ENCODE measurements around the gene TENM3.

TENM3 gene

DNA sequence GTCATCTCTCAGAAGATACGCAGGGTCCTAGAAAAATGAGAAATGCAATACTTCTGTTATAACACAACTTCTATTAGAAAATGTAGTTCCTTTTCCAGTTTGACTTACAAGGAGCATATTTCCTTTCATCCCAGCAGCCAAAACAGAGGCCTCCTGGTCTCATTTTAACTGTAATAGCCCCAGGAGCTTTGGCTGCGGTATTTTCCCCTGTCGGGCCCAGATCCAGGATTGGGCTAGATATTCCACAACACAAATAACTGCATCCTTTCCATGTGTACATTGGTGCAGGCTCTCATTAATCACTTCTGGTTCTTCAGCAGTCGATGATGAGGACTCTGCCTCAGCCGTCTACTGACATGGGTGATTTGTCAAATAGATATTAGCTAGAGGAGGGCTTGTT is 166.1 kb downstream of the TENM3 start:
- DNase-seq (ENCODE audit: low spot score): no peak

DNA sequence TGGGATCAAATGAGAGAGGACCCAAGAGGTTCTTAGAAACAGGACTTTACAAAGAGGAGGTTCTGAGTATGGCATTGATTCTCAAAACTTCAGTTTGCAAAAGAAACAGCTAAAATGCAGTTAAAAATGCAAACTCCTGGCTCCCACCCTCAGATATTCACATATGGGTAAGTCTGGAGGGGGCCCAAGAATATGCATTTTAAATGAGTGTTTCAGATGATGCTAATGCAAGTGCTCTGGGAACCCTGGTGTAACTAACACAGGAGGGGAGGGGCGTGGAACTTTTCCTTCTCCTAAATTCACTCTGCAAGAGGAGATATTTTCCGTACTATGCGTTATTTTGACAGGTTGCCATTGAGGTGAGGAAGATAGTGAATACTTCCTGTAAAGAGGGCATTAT is 168.2 kb downstream of the TENM3 start:
- no peak for DNase-seq (ENCODE audit: low spot score)

DNA sequence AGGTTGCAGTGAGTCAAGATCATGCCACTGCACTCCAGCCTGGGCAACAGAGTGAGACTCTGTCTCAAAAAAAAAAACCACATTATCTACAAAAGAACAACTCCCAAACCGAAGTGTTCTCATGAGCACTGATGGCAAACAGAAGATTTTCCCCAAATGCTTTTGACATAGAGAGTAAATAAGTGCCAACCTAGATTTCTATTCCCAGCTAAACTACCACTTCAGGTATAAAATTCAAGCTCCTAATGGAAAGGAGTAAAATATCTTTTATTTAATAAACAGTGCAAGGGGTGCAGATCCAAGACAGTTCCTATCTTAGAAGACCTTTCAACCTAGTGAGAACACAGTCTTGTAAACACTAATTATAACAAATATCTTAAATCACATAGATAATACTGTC is 170.3 kb downstream of the TENM3 start:
- no peak for DNase-seq (ENCODE audit: low spot score)

DNA sequence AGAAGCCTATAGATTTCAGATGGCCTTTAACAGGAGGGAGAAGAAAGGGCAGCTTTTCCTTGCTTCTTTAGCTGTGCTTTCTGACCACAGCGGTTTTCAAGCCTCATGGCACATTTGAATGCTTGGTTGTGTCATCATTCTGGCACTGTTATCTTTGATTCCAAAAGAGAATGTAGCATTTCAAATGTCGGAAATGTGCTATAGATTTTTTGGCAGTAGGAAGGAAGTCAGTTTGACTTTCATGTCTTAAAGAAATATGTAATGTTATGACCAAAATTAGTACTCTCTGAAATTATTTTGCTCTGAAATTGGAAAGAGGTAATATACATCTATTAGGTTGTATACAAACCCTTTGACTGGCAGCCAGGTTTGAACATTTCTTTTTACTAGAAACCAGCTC is 171.9 kb downstream of the TENM3 start:
- DNase-seq (ENCODE audit: low spot score): no peak

DNA sequence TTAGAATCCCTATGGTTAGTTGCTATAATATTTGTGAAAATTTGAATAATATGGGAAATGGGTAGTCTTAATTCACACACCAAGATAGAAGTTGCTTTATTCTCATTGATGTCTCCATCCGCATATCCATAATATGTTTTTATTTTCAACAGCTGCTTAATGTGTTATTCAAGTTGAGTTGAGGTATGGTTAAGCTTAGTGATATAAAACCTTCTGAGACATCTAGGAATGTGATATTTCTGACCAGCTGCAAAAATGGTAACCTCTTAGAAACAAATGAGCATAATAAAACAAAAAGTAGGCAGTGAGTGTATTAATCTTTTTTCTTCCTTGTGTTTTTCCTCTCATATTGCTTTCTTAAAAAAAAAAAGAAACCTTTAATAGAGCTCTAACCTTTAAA is 172.9 kb downstream of the TENM3 start:
- no peak for DNase-seq (ENCODE audit: low spot score)

DNA sequence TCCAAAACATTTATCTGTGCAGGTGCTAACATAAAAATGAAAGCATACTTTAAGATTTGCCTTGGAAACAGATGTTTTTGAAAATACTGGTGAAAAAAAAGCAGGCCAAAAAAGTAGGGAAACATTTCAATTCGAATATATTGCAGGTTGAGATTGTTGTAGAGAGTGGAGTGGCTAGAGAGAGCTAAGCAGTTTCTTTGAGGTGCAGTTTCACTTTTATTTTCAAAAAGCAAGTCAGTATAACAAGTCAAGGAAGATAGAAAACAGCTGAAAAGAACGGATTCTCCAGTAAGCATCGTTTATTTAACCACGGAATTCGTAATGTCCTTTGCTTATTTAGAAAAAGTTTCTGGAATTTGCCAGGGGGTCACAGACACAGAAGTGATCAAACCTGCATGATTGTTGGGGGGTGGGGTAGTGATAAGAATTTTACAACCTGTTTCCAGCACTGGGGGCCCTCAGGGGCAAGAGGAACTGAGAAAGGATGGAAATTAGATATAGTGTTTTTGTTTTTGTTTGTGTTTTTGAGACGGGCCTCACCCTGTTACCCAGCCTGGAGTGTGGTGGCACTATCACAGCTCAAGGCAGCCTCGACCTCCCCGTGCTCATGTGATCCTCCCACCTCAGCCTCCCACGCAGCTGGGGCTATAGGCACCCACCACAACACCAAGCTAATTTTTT is 175.0 kb downstream of the TENM3 start:
- DNase-seq (ENCODE audit: low spot score): no peak

DNA sequence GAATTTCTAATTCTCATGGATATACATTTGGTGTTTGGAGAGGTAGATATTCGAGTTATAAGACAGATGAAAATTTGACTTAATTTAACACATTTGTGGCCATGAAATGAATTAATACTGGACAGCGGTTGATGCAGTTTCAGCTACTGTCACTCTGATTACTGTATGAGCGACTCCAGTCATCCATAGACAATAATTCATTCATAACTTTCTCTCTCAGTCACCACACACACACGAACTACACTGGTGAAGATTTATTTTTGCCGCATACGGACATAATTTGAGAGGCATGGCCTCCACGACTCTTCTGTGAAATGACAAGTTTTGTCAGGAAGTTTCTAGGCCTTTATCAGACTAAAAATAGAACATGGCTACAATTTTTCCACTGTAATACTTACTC is 177.0 kb downstream of the TENM3 start:
- no peak for DNase-seq (ENCODE audit: low spot score)

DNA sequence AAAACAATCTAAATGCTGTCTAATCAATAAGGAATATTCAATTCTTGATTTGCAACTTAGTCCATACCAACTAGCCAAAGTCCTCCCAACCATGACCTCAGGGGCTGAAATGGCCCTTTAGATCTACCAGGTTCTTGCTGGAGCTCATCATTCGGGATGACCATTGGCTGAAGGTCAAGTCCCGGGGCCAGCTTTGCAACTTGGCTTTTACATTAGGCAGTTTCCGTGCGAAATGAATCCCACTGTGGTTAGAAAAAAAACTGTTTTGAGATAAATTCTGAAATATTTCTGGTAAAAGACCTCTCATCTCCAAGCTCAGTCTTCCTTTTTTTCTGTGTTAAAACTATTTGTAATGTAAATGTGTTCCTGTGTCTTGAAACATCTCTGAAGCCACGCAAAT is 178.6 kb downstream of the TENM3 start:
- DNase-seq (ENCODE audit: low spot score): no peak

DNA sequence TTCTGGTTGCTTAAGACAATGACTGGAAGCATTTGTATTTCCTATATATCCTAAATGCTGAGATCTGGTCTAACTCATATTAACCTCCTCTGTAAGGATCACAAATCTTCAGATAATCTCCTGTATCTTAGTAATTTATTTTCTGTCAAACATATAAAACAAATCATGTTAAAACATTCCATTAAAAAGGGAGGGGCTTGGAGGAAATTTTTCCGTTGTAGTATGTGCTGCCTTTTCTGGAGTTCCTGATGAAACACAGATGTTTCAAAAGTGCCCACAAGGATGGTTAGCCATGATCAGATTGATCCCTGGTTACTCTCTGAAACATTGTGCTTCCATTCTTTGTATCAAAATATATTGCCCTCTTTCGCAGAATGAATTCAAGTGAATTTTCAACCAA is 182.1 kb downstream of the TENM3 start:
- DNase-seq (ENCODE audit: low spot score): no peak

DNA sequence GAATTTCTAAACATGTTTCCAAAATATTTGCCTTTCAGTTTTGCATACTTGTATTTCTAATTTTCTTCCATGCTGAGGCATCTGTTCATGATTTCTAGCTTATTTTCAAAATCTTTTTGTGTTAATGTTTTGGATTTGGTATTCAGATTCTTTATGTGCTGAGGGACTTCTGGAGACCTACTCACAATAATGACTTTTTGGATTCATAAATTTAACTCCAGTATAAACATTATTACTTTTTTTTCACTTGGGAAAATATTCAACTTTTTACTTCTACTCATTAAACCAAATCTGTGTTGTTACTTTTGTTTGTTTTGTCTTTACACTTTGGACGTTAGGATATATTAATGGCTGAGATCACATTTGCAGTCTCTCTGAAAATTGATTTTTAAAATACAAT is 183.7 kb downstream of the TENM3 start:
- no peak for DNase-seq (ENCODE audit: low spot score)

DNA sequence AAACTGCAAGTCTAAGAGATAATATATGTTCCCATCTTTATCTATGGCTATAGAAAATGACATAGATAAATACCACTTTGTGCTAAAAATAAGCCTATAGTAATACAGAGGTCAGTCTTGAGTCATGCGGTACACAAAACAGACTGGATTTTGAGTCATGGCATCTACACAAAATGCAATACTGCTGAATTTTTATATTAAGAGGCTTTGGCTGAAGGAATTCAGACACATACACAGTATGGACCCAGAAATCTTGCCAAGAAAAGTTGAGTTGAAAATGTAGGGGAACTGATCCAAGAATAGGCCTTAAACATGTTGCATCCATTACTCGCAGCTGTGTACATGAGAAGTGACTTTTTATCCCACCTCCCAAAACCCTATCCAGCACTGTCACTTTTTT is 184.4 kb downstream of the TENM3 start:
- no peak for DNase-seq (ENCODE audit: low spot score)

DNA sequence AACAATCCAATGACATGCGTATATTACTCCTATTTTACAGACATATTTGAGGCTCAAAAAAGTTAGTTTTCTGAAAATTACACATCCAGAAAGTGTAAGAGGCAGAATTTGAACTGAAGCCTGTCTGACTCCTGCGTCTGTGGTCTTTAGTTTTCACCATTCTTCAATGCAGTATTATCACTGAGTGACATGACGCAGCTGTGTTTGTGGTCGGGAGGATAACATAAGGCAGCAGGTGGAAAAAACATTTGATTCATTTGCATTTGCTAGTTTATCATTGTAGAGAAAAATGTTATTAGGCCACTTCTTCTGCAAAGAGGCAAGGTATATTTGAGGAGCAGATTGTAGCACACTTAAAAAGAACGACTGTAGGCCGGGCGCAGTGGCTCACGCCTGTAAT is 186.7 kb downstream of the TENM3 start:
- no peak for DNase-seq (ENCODE audit: low spot score)

DNA sequence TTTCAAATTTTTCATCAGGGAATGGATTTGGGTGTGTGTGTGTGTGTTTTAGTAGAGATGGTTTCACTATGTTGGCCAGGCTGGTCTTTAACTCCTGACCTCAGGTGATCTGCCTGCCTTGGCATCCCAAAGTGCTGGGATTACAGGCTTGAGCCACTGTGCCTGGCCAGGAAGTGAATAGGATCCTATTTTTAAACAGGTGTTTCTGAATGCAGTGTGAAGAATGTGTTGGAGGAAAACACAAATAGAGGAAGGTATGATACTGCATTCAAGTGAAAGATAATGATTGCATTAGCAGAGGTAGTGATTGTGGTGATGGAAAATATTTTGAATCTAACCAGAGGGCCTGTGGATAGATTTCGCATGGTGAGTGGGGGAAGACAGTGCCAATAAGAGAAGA is 189.6 kb downstream of the TENM3 start:
- DNase-seq (ENCODE audit: low spot score): no peak

DNA sequence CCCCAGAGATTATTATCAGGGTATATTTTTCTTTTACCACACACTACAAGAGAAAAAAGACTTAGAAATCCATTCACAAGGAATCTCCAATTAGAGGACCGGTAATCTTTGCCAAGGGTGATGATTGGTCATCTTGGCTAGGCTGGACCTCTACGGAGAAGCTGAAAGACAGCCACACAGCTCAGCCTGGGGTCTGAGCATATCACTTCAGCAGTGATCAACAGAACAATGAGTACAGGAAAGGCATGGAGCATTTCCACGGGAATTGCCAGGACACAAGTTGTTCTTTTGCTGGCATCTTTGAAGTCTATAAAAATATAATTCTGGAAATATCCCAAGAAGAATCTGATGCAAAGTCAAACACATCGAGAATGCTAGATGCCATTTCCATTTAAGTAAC is 191.5 kb downstream of the TENM3 start:
- DNase-seq (ENCODE audit: low spot score): no peak

DNA sequence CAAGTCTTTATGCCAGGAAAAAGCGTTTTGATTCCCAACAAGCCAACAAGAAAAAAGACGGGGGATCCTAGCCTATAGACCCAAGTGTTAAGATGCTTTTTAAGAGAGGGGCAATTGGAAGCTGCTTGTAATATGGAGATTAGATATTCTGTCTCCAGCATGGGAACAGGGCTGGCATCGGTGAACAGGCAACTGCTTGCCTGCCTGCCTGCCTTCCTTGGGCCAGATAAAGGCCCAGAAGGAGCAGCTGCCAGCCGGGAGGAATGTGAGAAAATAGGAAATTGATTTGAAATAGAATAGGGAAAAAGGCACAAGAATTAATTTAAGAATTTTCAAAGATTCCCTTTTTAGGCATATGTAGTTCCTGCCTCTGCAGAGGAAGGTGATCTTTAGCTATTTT is 192.2 kb downstream of the TENM3 start:
- no peak for DNase-seq (ENCODE audit: low spot score)

DNA sequence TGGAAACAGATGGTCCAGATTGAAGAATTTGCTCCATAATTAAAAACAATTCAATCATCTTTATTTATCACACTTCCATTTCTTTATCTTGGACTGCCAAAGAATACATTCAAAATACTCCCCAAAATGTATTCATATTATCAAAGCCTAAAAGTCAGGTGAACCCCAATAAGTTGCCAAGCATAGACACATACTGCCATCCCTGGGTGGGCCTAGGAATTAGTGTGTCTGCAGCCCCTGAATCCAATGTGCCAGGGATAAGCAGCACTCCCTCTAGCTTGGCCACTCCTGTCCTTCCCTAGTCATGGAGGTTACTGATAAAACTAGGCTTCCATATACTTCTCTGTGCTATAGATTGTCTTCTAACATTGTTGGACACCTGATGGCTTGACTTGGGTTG is 199.9 kb downstream of the TENM3 start:
- DNase-seq (ENCODE audit: low spot score): no peak

DNA sequence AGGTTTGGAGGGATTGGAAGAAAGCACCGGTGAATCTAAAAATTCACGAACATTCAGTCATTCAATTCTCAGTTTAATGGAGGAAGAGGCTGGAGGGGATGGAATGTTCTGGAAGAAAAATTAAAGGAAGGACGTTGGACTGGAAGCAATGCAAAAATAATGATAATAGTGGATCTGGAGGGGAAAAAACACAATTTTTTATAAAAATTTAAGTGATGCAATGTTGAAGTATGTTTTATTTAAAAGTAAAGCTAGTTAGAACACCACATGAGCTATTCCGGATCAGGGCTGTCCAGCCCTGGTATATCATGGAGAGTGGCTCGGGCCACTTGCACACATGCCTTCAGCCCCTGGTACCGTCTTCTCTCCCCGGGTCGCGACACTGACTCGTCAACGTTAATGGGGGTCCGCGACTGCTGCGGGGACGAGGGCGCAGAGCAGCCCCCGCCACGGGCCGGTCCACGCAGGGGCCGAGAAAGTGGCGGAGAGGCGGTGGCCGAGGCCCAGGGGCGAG is 204.6 kb downstream of the TENM3 start:
- DNase-seq (ENCODE audit: low spot score): no peak

DNA sequence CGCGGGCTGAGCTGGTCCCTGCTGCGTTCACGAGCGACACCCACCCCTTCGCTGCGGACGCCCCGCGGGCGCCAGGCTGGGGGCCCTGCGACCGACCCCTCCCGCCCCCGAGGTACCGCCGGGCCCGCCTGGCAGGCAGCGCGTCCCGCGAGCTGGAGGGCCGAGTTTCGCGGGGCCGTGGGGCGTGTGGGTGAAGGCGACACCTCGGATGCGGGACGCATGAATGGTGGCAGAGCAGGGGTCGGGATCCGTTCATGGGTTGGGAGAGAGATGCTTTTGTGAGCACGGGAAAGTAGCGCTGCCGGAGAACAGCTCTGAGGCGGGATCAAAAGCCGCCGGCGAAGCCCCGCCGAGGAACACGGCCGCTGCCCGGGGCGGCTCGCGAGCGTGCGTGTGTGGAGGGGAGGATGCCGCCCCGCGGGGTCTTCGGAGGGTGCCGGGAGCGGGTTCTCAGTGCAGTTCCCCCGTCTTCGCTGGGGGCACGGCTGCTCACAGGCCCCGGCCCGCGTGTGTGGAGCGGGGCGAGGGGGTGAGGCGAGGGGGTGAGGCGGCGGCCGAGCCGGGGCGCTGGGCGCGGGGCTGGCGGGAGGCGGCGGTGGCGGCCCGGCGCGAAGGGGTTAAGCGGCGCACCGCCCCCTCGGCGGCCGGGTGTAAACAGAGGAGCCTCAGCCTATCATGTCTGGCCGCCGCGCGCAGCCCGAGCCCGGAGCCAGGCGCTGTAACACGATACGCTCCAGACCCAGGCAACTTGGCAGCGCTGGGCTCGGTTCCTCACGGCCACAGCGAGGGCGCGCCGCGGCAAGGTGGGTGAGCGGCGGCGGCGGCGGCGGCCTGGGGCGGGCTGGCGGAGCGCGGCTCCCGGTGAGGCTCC is 205.3 kb downstream of the TENM3 start:
- no peak for DNase-seq (ENCODE audit: low spot score)

DNA sequence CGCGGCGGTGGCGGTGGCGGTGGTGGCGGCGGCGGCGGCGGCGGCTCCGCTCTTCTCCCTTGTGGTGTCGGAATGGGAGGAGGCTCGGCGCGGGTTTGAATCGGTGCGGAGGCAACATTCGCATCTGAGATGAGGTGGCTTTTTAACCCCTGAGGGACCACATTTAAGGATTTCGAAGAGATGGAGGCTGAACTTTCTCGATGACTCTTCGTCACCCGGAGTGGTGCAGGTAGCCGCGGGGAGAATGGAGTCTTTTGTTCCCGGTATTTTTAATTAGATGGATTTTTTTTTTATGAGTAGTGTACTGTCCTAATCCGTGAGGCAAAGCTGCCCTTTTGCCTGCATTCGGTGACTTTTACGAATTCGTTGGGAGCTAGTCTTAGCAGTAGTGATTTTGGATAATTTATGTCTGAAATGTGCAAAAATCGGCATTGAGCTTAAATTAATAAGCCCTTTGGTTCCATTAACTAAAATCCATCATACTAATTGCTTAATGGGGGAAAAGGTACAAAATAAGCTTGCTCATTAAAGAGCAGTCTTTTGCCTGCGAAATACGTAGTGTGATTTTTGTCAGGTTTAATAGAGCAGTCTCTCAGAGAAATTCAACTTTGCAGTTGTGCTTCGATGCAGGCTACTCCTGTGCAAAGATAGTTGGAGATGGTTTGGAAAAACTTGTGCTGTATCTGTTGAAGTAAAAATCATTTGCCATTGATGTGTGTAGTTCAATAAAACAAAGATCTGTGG is 206.2 kb downstream of the TENM3 start:
- no peak for DNase-seq (ENCODE audit: low spot score)

DNA sequence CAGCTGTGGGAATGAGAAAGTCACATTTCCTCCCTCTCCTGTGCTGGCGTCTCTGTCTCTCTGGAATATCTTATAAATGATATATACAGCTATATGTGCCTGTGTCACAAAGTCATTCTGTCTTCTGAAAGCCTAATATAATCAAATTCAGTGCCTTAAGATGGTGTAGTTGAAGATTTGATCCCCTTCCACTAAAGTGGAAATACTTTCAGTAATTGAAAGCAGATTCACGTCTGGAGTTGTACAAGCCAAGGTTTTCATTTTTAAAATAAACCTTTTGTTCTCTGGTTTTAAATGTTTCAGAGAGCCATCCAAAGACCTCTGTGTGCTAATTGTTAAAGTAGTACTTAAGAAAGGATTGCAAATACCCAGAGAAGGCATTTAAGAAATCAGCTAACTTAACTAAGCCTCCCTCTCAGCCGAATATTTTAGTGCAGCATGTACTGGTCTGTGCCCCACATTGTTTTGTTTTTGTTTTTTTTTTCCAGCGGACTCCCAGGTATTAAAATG is 206.8 kb downstream of the TENM3 start:
- DNase-seq (ENCODE audit: low spot score): no peak

DNA sequence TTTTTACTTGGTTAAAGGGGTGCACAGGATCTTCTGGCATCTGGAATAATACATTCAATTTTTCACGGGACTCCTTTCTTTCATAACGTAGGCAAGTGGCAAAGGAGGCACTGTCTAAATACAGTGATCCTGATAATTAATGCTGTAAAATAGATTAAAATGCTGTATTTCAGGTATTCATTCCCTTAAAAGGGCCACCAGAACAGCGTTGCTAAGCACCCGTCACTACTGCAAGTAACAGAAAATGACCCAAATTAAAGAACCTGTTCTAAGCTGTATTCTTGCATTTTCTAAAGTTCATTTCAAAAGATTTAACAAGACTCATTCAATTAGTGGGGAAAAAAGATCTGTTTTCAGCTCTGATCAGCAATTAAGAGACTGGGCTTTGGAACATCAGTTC is 208.2 kb downstream of the TENM3 start:
- DNase-seq (ENCODE audit: low spot score): no peak

DNA sequence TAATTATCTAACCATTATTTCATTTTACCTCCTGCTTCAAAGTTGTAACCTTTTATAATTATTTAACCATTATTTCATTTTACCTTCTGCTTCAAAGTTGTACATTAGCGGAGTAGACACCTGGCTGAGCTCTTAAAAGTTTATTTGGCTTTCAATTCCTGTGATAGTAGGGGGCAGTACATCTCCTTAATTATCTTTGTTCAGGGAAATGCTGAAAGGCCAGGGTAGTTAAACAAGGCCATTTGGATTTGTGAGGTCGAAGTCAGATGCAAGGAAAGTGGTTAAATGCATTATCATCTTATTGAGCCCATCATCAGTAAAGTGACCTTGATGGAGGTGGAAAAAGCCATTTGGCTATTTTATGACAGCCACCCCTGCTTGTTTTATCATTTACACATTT is 210.6 kb downstream of the TENM3 start:
- no peak for DNase-seq (ENCODE audit: low spot score)
